Vagina (tissue), 2 donors: ENCODE data around the gene MICALL2. TPM values are rescaled to one million over a fixed set of nuclear protein-coding genes. Genes with fewer than 3 reads are reported as not detected.

Experiments used
- DNase-seq, 2 donors: peaks; one replicate each; pipeline ENCODE4 v3.0.0-alpha.2; 2017; ENCODE audit errors: extremely low spot score in 2 of 2
- H3K27ac ChIP-seq: fragments of 200-600 bp; sonication (generic); one replicate; pipeline ENCODE4 v1.5.1; 2019
- H3K27me3 ChIP-seq: fragments of 200-600 bp; sonication (generic); one replicate; pipeline ENCODE4 v1.5.1; 2019
- H3K36me3 ChIP-seq, 2 donors: fragments of 200-600 bp; sonication (generic); one replicate each; pipeline ENCODE4 v1.5.1; 2017 to 2019
- H3K4me1 ChIP-seq: fragments of 200-600 bp; sonication (generic); one replicate; pipeline ENCODE4 v1.5.1; 2019
- H3K4me3 ChIP-seq, 2 donors: fragments of 200-600 bp; sonication (generic); 1 replicate in 1 of 2; 2 replicates in 1 of 2; pipeline ENCODE4 v1.5.1; 2016 to 2019
- H3K9me3 ChIP-seq: fragments of 200-600 bp; sonication (generic); one replicate; pipeline ENCODE4 v1.5.1; 2019
- POLR2A ChIP-seq, 2 donors: fragments of 450-650 bp; IDR thresholded peaks; one replicate each; pipeline ENCODE4 v1.6.1; 2017; ENCODE audit warnings: antibody characterized with exemption in 2 of 2, mild to moderate bottlenecking in 2 of 2, moderate library complexity in 2 of 2
- POLR2AphosphoS5 ChIP-seq, 2 donors: sonication (generic); formaldehyde crosslinking; IDR thresholded peaks; one replicate each; pipeline ENCODE4 v1.9.0; 2017; ENCODE audit warnings: antibody characterized with exemption in 2 of 2, mild to moderate bottlenecking in 2 of 2, low read depth in 1 of 2; ENCODE audit not compliant: insufficient read depth in 1 of 2
- intact Hi-C: fragments of 100-400 bp; cut with DNase I; formaldehyde crosslinking; loops from one replicate; pipeline ENCODE4 v1.15.1; 2023
- total RNA-seq: library from RNA; depleted of rRNA; stranded (reverse); fragments of >200 nt; gene quantifications from one replicate; pipeline ENCODE4 v1.2.3, GENCODE V29; 2016
- TF ChIP-seq, protein P1 (sequence below), 3 experiments: fragments of 450-650 bp in 2 of 3; fragments of 200-600 bp in 1 of 3; sonication (generic) in 1 of 3; IDR thresholded peaks; one replicate each; pipeline ENCODE4 v1.5.1; 2017 to 2019; ENCODE audit warnings: antibody characterized with exemption in 3 of 3, mild to moderate bottlenecking in 2 of 3, moderate library complexity in 2 of 3

MICALL2 gene
- total RNA-seq, 1 donor from 2014 or later: 15.7 TPM

DNA sequence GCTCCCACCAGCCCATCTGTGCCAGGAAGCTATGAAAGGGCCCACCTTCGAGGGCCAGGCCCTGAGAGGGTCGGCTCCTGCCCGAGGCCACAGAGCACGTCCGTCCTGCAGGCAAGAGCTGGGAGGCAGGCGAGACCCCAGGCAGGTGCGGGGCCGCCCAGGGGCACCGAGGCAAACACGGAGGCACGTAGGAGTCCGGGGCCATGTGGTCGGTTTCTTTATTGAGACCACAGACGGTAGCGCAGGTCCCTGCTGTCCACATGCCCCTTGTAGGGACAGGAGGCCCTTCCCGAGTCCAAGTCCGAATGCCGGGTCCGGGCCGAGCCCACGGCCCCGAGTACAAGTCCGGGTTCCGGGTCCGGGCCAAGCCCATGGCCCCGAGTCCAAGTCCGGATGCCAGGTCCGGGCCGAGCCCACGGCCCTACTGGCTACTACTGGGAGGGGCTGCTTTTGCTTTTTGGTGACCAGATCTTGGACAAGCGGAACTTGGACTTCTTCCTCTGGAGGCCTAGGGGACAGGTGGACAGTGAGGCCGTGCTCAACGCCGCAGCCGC, 25.0 kb downstream of the MICALL2 start:
- Histone ChIP-seq H3K9me3 (no peaks in the 10 kb centered on the region), H3K4me3 (no peak overlapping the region), H3K4me1 (peaks cover 12% of the 10 kb centered on the region), H3K36me3 (peaks cover 0 to 7% of the 10 kb centered on the region in 2 donors), H3K27ac (no peak overlapping the region), H3K27me3 (no peaks in the 10 kb centered on the region)
- intact Hi-C loops: no loop called here
- TF ChIP-seq, protein P1, sequence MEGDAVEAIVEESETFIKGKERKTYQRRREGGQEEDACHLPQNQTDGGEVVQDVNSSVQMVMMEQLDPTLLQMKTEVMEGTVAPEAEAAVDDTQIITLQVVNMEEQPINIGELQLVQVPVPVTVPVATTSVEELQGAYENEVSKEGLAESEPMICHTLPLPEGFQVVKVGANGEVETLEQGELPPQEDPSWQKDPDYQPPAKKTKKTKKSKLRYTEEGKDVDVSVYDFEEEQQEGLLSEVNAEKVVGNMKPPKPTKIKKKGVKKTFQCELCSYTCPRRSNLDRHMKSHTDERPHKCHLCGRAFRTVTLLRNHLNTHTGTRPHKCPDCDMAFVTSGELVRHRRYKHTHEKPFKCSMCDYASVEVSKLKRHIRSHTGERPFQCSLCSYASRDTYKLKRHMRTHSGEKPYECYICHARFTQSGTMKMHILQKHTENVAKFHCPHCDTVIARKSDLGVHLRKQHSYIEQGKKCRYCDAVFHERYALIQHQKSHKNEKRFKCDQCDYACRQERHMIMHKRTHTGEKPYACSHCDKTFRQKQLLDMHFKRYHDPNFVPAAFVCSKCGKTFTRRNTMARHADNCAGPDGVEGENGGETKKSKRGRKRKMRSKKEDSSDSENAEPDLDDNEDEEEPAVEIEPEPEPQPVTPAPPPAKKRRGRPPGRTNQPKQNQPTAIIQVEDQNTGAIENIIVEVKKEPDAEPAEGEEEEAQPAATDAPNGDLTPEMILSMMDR (IDR thresholded peaks at IDR 0.05): no peak
- no peak for TF ChIP-seq POLR2AphosphoS5 (IDR thresholded peaks at IDR 0.05; ENCODE audit: insufficient read depth in 1 of 2, low read depth in 1 of 2)
- TF ChIP-seq POLR2A (IDR thresholded peaks at IDR 0.05): no peak
- DNase-seq: no peak

DNA sequence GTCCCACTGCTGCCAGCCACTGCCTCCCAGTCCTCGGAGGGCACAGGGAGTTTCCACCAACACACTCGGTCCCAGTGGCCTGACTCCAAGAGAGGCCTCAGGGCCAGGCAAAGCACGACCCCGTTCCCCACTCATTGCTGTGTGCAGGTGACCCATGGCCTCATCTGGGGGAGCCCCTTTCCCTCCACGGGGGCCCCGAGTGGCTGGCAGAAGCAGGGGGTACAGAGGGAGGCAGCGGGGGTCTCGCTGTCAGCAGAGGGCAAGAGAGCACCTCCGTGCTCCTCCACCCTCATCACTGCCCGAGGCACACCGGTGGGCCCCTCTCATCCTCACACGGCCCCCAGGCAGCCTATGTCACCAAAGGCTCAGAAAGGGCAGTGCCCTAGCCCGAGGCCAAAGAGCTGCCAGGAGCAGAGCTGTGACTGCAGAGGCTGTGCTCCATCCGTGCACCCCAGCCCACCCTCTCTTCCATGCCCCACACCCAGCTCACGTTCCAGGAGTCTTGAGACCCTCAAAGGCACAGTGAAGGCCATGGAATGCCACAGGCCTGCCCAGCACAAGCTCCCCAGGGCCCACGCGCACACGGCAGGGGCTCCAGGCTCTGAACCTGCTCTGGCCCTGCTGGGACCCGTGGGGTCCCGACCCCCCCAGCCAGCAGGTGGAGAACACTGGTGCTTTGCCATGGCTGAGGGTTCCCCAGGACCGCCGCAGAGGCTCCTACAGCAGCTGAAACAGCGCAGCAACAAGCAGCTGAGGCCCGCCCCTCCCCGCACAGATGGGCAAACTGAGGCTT, 25.9 kb downstream of the MICALL2 start:
- Histone ChIP-seq H3K27ac (no peak overlapping the region), H3K4me1 (peaks cover 12% of the 10 kb centered on the region), H3K4me3 (no peak overlapping the region), H3K27me3 (no peaks in the 10 kb centered on the region), H3K36me3 (peaks cover 0 to 5% of the 10 kb centered on the region in 2 donors), H3K9me3 (no peaks in the 10 kb centered on the region)
- DNase-seq: no peak
- intact Hi-C loops: loop anchor here (1.0 kb wide), 1 partner anchor 40 kb away; no protein-coding TSS in a partner anchor
- TF ChIP-seq, protein P1 (IDR thresholded peaks at IDR 0.05): no peak
- no peak for TF ChIP-seq POLR2AphosphoS5 (IDR thresholded peaks at IDR 0.05; ENCODE audit: insufficient read depth in 1 of 2, low read depth in 1 of 2)
- no peak for TF ChIP-seq POLR2A (IDR thresholded peaks at IDR 0.05)

DNA sequence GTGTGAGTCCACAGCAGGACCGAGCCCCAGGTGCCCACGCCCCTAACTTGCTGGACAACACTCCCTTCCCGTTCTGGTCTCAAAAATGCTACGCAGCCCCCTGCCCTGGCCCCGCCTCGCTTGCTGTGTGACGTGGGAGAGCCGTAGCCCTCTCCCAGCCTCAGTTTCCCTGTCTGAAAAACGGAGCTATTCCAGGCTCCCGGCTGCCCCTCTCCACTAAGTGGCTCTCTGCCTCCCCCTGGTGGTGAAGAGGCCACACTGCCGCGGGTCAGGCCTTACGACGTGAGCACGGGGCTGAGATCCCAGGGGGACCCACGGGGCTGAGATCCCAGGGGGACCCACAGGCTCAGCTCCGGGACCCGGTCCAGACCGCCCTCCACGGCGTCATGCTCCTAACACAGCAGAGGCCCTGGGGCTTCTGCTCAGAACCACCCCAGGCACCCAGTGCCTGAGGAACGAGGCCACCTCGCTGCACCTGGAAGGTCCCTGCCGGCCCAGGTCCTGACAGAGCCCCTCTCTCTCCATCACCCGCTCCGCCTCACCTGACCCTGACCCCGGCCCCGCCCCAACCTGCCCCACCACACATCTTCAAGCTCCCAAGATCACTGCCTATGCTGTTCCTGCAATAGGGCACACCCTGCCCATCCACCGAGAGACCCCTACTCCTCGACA, 26.7 kb downstream of the MICALL2 start:
- TF ChIP-seq, protein P1 (IDR thresholded peaks at IDR 0.05): peak; percentile 84 to 88 (median 88)
- no peak for TF ChIP-seq POLR2AphosphoS5 (IDR thresholded peaks at IDR 0.05; ENCODE audit: insufficient read depth in 1 of 2, low read depth in 1 of 2)
- H3K27ac ChIP-seq: no peak overlapping the region
- H3K9me3 ChIP-seq: no peaks in the 10 kb centered on the region
- peaks cover 12% of the 10 kb centered on the region for H3K4me1 ChIP-seq
- no peak for DNase-seq
- H3K27me3 ChIP-seq: no peaks in the 10 kb centered on the region
- no peak overlapping the region for H3K4me3 ChIP-seq
- intact Hi-C loops: loop anchor here (1.0 kb wide), 1 partner anchor 41 kb away; no protein-coding TSS in a partner anchor
- H3K36me3 ChIP-seq: no peaks in the 10 kb centered on the region

DNA sequence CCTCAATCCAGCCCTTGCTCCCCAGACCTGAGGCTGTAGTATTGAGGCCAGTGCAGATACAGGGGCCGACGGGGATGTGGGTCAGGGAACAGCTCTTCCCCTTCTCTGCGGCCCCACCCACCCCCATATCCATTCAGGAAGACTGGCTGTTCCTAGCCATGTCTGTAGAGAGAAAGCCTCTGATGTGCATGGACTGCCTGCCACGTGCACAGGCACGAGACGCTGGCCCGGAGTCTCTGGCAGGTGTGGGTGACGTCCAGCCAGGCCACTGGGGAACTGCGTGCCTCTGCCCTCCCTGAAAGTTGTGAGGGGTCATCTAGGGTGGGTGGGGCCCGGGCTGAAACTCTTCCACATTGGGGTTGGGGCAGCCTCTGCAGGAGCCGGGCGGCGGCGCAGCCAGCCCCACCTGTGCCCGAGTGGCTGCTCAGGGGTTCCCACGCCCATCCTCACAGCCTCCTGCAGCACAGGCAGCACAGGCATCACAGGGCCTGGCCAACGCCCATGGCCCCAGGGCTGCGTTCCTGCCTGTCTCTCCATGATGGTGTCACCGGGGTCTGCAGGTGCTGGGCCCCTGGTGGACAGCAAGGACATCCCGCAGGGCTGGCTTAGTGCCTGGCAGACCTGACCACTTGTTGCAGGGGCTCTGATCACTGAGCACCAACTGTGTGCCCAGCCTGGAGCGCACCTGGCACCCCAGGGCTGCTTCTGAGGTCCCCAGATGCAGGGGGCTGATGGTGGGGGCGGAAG, 27.5 kb downstream of the MICALL2 start:
- no peak overlapping the region for H3K4me3 ChIP-seq
- intact Hi-C loops: no loop called here
- DNase-seq: no peak
- no peaks in the 10 kb centered on the region for H3K27me3 ChIP-seq
- H3K4me1 ChIP-seq: peaks cover 12% of the 10 kb centered on the region
- no peaks in the 10 kb centered on the region for H3K36me3 ChIP-seq
- no peak overlapping the region for H3K27ac ChIP-seq
- TF ChIP-seq POLR2A (IDR thresholded peaks at IDR 0.05): no peak
- TF ChIP-seq POLR2AphosphoS5 (IDR thresholded peaks at IDR 0.05; ENCODE audit: insufficient read depth in 1 of 2, low read depth in 1 of 2): no peak
- no peaks in the 10 kb centered on the region for H3K9me3 ChIP-seq

DNA sequence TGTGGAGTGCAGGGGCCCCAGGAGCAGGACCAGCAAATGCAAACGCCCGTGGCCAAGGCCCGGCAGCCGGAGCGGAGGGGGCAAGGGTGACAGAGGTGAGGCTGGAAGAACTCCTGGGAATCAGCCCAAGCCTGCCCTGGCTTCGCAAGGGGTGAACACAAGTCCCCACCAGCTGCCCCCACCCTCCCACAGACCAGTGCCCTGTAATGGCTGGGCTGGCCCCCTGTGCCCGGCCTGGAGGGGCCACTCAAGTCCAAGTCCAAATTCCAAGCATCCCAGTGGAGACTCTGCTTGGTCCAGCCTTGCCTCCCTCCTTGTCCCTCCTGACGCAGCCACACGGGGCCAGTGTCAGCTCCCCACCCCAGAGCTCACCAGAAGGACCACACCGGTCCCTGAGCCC, 28.0 kb downstream of the MICALL2 start:
- no peak for TF ChIP-seq POLR2A (IDR thresholded peaks at IDR 0.05)
- TF ChIP-seq, protein P1 (IDR thresholded peaks at IDR 0.05): no peak
- no peak for TF ChIP-seq POLR2AphosphoS5 (IDR thresholded peaks at IDR 0.05; ENCODE audit: insufficient read depth in 1 of 2, low read depth in 1 of 2)
- H3K36me3 ChIP-seq: no peaks in the 10 kb centered on the region
- no peaks in the 10 kb centered on the region for H3K27me3 ChIP-seq
- H3K4me1 ChIP-seq: peaks cover 12% of the 10 kb centered on the region
- intact Hi-C loops: no loop called here
- DNase-seq: no peak
- H3K27ac ChIP-seq: no peak overlapping the region
- H3K9me3 ChIP-seq: no peaks in the 10 kb centered on the region
- no peak overlapping the region for H3K4me3 ChIP-seq
